HEK293 (cell line): ENCODE results near the gene PLEKHA6.
A peak's percentile ranks its signal among the peaks of the same experiment; 100 is the strongest.

Experiments used
- CTCF ChIA-PET: fragments of 350-600 bp; formaldehyde crosslinking; extraction: SDS; loops from one replicate; lab custom pipeline; 2021; ENCODE audit warnings: antibody characterized with exemption; lab: Yijun Ruan, JAX
- POLR2A ChIA-PET: fragments of 300-600 bp; formaldehyde crosslinking; extraction: SDS; loops from one replicate; lab custom pipeline; 2020; ENCODE audit warnings: antibody characterized with exemption, inconsistent platforms; lab: Yijun Ruan, JAX
- H3K27ac ChIP-seq: fragments of 200-500 bp; sonication (Bioruptor generic); 2 replicates; pipeline ENCODE4 v1.5.1; 2014; ENCODE audit warnings: low read depth, low read length, control low read depth, inconsistent platforms; ENCODE audit errors: extremely low read depth
- H3K36me3 ChIP-seq, 2 experiments: fragments of 200-500 bp in 1 of 2; sonication (Bioruptor generic) in 1 of 2; 1 replicate in 1 of 2; 2 replicates in 1 of 2; pipeline ENCODE4 v1.5.1; 2014 to 2017; ENCODE audit warnings: inconsistent platforms in 2 of 2, low read length in 2 of 2; ENCODE audit not compliant: control insufficient read depth in 2 of 2, insufficient read depth in 1 of 2
- H3K4me1 ChIP-seq: fragments of 200-500 bp; sonication (Bioruptor generic); 2 replicates; pipeline ENCODE4 v1.5.1; 2014; ENCODE audit warnings: mild to moderate bottlenecking, low read length, inconsistent platforms; ENCODE audit not compliant: control insufficient read depth, insufficient read depth
- H3K4me3 ChIP-seq: 2 replicates; pipeline ENCODE4 v1.5.1; 2011; ENCODE audit warnings: low read depth, mild to moderate bottlenecking, control low read depth, low read length, moderate library complexity
- H3K9me3 ChIP-seq: fragments of 200-500 bp; sonication (Bioruptor generic); 2 replicates; pipeline ENCODE4 v1.5.1; 2014; ENCODE audit warnings: low read depth, low read length, inconsistent platforms; ENCODE audit not compliant: control insufficient read depth, insufficient read depth
- EGR2 ChIP-seq: fragments of 450-650 bp; formaldehyde crosslinking; IDR thresholded peaks from 2 replicates; pipeline ENCODE4 v1.5.1; 2016; ENCODE audit warnings: low read depth, missing biosample characterization, missing genetic modification characterization
- KLF10 ChIP-seq: fragments of 450-650 bp; IDR thresholded peaks from 2 replicates; pipeline ENCODE4 v1.5.1; 2018; ENCODE audit warnings: missing biosample characterization, mild to moderate bottlenecking, missing genetic modification characterization
- SCRT2 ChIP-seq: fragments of 450-650 bp; formaldehyde crosslinking; IDR thresholded peaks from 2 replicates; pipeline ENCODE4 v1.5.1; 2016; ENCODE audit warnings: missing biosample characterization, missing genetic modification characterization
- SP3 ChIP-seq: fragments of 450-650 bp; formaldehyde crosslinking; IDR thresholded peaks from 2 replicates; pipeline ENCODE4 v1.5.1; 2016; ENCODE audit warnings: missing biosample characterization, missing genetic modification characterization
- ZBTB48 ChIP-seq: fragments of 450-650 bp; formaldehyde crosslinking; IDR thresholded peaks from 2 replicates; pipeline ENCODE4 v1.5.1; 2016; ENCODE audit warnings: missing biosample characterization, missing genetic modification characterization
- ZBTB49 ChIP-seq: fragments of 450-650 bp; formaldehyde crosslinking; IDR thresholded peaks from 2 replicates; pipeline ENCODE4 v1.5.1; 2016; ENCODE audit warnings: missing biosample characterization, missing genetic modification characterization, low read depth
- ZBTB6 ChIP-seq: fragments of 450-650 bp; formaldehyde crosslinking; IDR thresholded peaks from 2 replicates; pipeline ENCODE4 v1.5.1; 2017; ENCODE audit warnings: missing biosample characterization, missing genetic modification characterization
- ZFHX2 ChIP-seq: fragments of 450-650 bp; formaldehyde crosslinking; conservative IDR thresholded peaks from 2 replicates; pipeline ENCODE4 v1.5.1; 2016; ENCODE audit warnings: missing biosample characterization, missing genetic modification characterization
- ZNF214 ChIP-seq: fragments of 450-650 bp; formaldehyde crosslinking; IDR thresholded peaks from 2 replicates; pipeline ENCODE4 v1.5.1; 2017; ENCODE audit warnings: missing biosample characterization, mild to moderate bottlenecking, missing genetic modification characterization, borderline replicate concordance
- ZNF23 ChIP-seq: fragments of 450-650 bp; formaldehyde crosslinking; IDR thresholded peaks from 2 replicates; pipeline ENCODE4 v1.5.1; 2016; ENCODE audit warnings: missing biosample characterization, missing genetic modification characterization, borderline replicate concordance
- ZNF280D ChIP-seq: fragments of 450-650 bp; formaldehyde crosslinking; IDR thresholded peaks from 2 replicates; pipeline ENCODE4 v1.5.1; 2016; ENCODE audit warnings: missing biosample characterization, missing genetic modification characterization
- ZNF335 ChIP-seq: fragments of 450-650 bp; formaldehyde crosslinking; conservative IDR thresholded peaks from 2 replicates; pipeline ENCODE4 v1.5.1; 2016; ENCODE audit warnings: missing biosample characterization, missing genetic modification characterization
- ZNF423 ChIP-seq: fragments of 450-650 bp; formaldehyde crosslinking; IDR thresholded peaks from 2 replicates; pipeline ENCODE4 v1.5.1; 2016; ENCODE audit warnings: missing biosample characterization, missing genetic modification characterization
- ZNF549 ChIP-seq: fragments of 450-650 bp; IDR thresholded peaks from 2 replicates; pipeline ENCODE4 v1.5.1; 2018; ENCODE audit warnings: missing biosample characterization, missing genetic modification characterization, mild to moderate bottlenecking, inconsistent platforms, moderate library complexity

PLEKHA6 gene

GRCh38 chr1:204382714-204383083 is 23.0 kb upstream of the PLEKHA6 start:
- POLR2A ChIA-PET: no interaction called here
- Histone ChIP-seq H3K9me3 (no peaks in the 10 kb centered on the region), H3K27ac (no peak overlapping the region), H3K4me1 (no peaks in the 10 kb centered on the region), H3K4me3 (no peak overlapping the region), H3K36me3 (no peaks in the 10 kb centered on the region)
- CTCF ChIA-PET: interaction anchor here (0.6 to 4.0 kb wide), 4 partner anchors 15 to 725 kb away, joined by 3 to 31 read pairs (median 10); no protein-coding TSS in a partner anchor
- TF ChIP-seq SP3 (no peak), EGR2 (tag by site-specific recombination) (no peak), ZBTB49 (tag by site-specific recombination) (no peak), ZNF280D (tag by site-specific recombination) (no peak), ZFHX2 (tag by site-specific recombination) (no peak), ZNF214 (tag by site-specific recombination) (no peak)

GRCh38 chr1:204380293-204380831 is 20.6 kb upstream of the PLEKHA6 start:
- Histone ChIP-seq H3K4me3 (no peak overlapping the region), H3K36me3 (no peaks in the 10 kb centered on the region), H3K27ac (no peak overlapping the region), H3K9me3 (no peaks in the 10 kb centered on the region), H3K4me1 (no peaks in the 10 kb centered on the region)
- CTCF ChIA-PET: interaction anchor here (0.7 to 4.0 kb wide), 3 partner anchors 17 to 287 kb away, joined by 3 to 31 read pairs (median 15); no protein-coding TSS in a partner anchor
- TF ChIP-seq ZNF335 (tag by site-specific recombination) (no peak), KLF10 (no peak), SCRT2 (tag by site-specific recombination) (peak; percentile 52; the same call in 1 of the 2 replicates), ZBTB48 (tag by site-specific recombination) (no peak), ZNF549 (tag by site-specific recombination) (no peak), ZBTB6 (tag by site-specific recombination) (no peak), ZBTB49 (tag by site-specific recombination) (no peak), ZNF423 (tag by site-specific recombination) (no peak), ZNF23 (tag by site-specific recombination) (no peak)
- POLR2A ChIA-PET: interaction anchor here (1.3 kb wide), 1 partner anchor 18 kb away, joined by 3 read pairs; no protein-coding TSS in a partner anchor
